Stimulated activated CD8-positive, alpha-beta memory T cell treated with anti-CD3 and anti-CD28 coated beads, Interleukin-4, amount 100 ng/mL, for 1 hour (primary cell): Measurements from ENCODE around the gene GPR82.
"Not testable (repeated sequence)": the region's sequence is repeated elsewhere in the genome, so short reads cannot be mapped to it uniquely, and the experiment has no call there.

Experiments used
- DNase-seq, 2 donors: peaks; one replicate each; pipeline ENCODE4 v3.0.0-alpha.2; 2020; ENCODE audit warnings: low read depth in 2 of 2, low spot score in 1 of 2

Gene GPR82

GRCh38 chrX:41718481-41719235, 5.3 kb upstream of the GPR82 start:
- no peak for DNase-seq

- not testable (repeated sequence) for DNase-seq
Measured at GRCh38 chrX:41719610-41720009, 4.4 kb upstream of the GPR82 start.

- peak in 1 of 2 donors; percentile 29 for DNase-seq
Measured at GRCh38 chrX:41720125-41720779, 3.7 kb upstream of the GPR82 start.

GRCh38 chrX:41721590-41721989, 2.4 kb upstream of the GPR82 start:
- no peak for DNase-seq

GRCh38 chrX:41722214-41722613, 1.8 kb upstream of the GPR82 start:
- no peak for DNase-seq

- DNase-seq: no peak
Measured at GRCh38 chrX:41722816-41723618, 964 bp upstream of the GPR82 start.

GRCh38 chrX:41728125-41728524, 4.1 kb downstream of the GPR82 start:
- no peak for DNase-seq

GRCh38 chrX:41730081-41730480, 6.1 kb downstream of the GPR82 start:
- no peak for DNase-seq

- no peak for DNase-seq
Measured at GRCh38 chrX:41732260-41732659, 8.3 kb downstream of the GPR82 start.

GRCh38 chrX:41733939-41734338, 10.0 kb downstream of the GPR82 start:
- no peak for DNase-seq

- DNase-seq: no peak
Measured at GRCh38 chrX:41734530-41734929, 10.5 kb downstream of the GPR82 start.

- DNase-seq: no peak
Measured at GRCh38 chrX:41737065-41737464, 13.1 kb downstream of the GPR82 start.

GRCh38 chrX:41739871-41740270, 15.9 kb downstream of the GPR82 start:
- DNase-seq: no peak

- no peak for DNase-seq
Measured at GRCh38 chrX:41750716-41751115, 26.7 kb downstream of the GPR82 start.

GRCh38 chrX:41758401-41758800, 34.4 kb downstream of the GPR82 start:
- no peak for DNase-seq

GRCh38 chrX:41759817-41760216, 35.8 kb downstream of the GPR82 start:
- DNase-seq: no peak

- no peak for DNase-seq
Measured at GRCh38 chrX:41761169-41761568, 37.2 kb downstream of the GPR82 start.

GRCh38 chrX:41761702-41762101, 37.7 kb downstream of the GPR82 start:
- DNase-seq: no peak

GRCh38 chrX:41779030-41779564, 55.1 kb downstream of the GPR82 start:
- DNase-seq: no peak
